Ovary (tissue), 3 donors: Measurements from ENCODE around the gene VWA2.

Experiments used
- CTCF ChIP-seq, 3 donors: fragments of 450-650 bp in 2 of 3; fragments of 200-600 bp in 1 of 3; IDR thresholded peaks; one replicate each; pipeline versions ENCODE4 v1.5.1 to v1.8.0; 2016 to 2022; ENCODE audit warnings: antibody characterized with exemption in 3 of 3, mild to moderate bottlenecking in 1 of 3
- EP300 ChIP-seq: sonication (generic); formaldehyde crosslinking; IDR thresholded peaks from one replicate; pipeline ENCODE4 v1.6.1; 2017; ENCODE audit warnings: antibody characterized with exemption
- POLR2A ChIP-seq: fragments of 450-650 bp; IDR thresholded peaks from one replicate; pipeline ENCODE4 v1.6.1; 2017; ENCODE audit warnings: antibody characterized with exemption, mild to moderate bottlenecking, moderate library complexity
- donor health status: DM: no; HTN: no; CAD: no.

- TF ChIP-seq CTCF (IDR thresholded peaks at IDR 0.05), result no peak
- TF ChIP-seq POLR2A, result no peak
- no peak for TF ChIP-seq EP300
Observed at GRCh38 chr10:114293075-114293474, 54.0 kb downstream of the VWA2 start.
